GM18517 (cell line): ENCODE measurements around the gene ZNF550.
"Not testable (repeated sequence)": the region's sequence is repeated elsewhere in the genome, so short reads cannot be mapped to it uniquely, and the experiment has no call there.

Experiments
- ATAC-seq: cut with Tn5 transposase; IDR thresholded peaks from one replicate; pipeline ENCODE4 v1.9.1; 2021; ENCODE audit warnings: mild to moderate bottlenecking, moderate library complexity; ENCODE audit not compliant: unreplicated experiment

Gene ZNF550

GRCh38 chr19:57537953-57538547, 21.6 kb downstream of the ZNF550 start:
- ATAC-seq = no peak

GRCh38 chr19:57527136-57527881, 32.4 kb downstream of the ZNF550 start, which contains the start of gene ZNF549:
Gene ZNF549, plus strand, starts transcription at chr19:57527356. Its CDS starts 218 bp downstream, at chr19:57527574.
- peak; percentile 91 for ATAC-seq

GRCh38 chr19:57518021-57518420, 41.6 kb downstream of the ZNF550 start:
- not testable (repeated sequence) for ATAC-seq

GRCh38 chr19:57515255-57515654, 44.4 kb downstream of the ZNF550 start:
- no peak for ATAC-seq

- ATAC-seq = no peak
Observed at GRCh38 chr19:57512845-57513244, 46.8 kb downstream of the ZNF550 start.

GRCh38 chr19:57511484-57511883, 48.2 kb downstream of the ZNF550 start:
- ATAC-seq = no peak

- ATAC-seq = no peak
Observed at GRCh38 chr19:57506163-57506562, 53.5 kb downstream of the ZNF550 start.

- not testable (repeated sequence) for ATAC-seq
Observed at GRCh38 chr19:57500400-57500799, 59.3 kb downstream of the ZNF550 start.

GRCh38 chr19:57499680-57500395, 59.8 kb downstream of the ZNF550 start, which contains the start of gene ZNF773:
Gene ZNF773, plus strand, starts transcription at chr19:57499938. Its CDS starts 143 bp downstream, at chr19:57500081.
- ATAC-seq = peak; percentile 96

- not testable (repeated sequence) for ATAC-seq
Observed at GRCh38 chr19:57499332-57499679, 60.4 kb downstream of the ZNF550 start.

GRCh38 chr19:57488299-57488644, 71.4 kb downstream of the ZNF550 start:
- ATAC-seq = not testable (repeated sequence)

GRCh38 chr19:57487477-57488298, 72.0 kb downstream of the ZNF550 start, which contains the start of gene ZNF419:
Gene ZNF419, plus strand, starts transcription at chr19:57487750. Its CDS starts 201 bp downstream, at chr19:57487951.
- peak; percentile 81 for ATAC-seq
